NB4 (cell line): ENCODE data around the gene MYO16.

ENCODE experiments used
- MYC ChIP-seq: IDR thresholded peaks from 2 replicates; pipeline ENCODE4 v1.6.1; 2011; ENCODE audit warnings: low read depth, low read length
- POLR2A ChIP-seq: IDR thresholded peaks from 2 replicates; pipeline ENCODE4 v1.6.1; 2011; ENCODE audit warnings: mild to moderate bottlenecking; ENCODE audit not compliant: insufficient read length; ENCODE audit errors: extremely low read depth
- TF ChIP-seq, protein P1 (sequence below): IDR thresholded peaks from one replicate; pipeline ENCODE4 v1.5.1; 2012; ENCODE audit warnings: low read depth, low read length
- TF ChIP-seq, protein P2 (sequence below): IDR thresholded peaks from 2 replicates; pipeline ENCODE4 v1.6.1; 2011; ENCODE audit warnings: low read depth, low read length

DNA sequence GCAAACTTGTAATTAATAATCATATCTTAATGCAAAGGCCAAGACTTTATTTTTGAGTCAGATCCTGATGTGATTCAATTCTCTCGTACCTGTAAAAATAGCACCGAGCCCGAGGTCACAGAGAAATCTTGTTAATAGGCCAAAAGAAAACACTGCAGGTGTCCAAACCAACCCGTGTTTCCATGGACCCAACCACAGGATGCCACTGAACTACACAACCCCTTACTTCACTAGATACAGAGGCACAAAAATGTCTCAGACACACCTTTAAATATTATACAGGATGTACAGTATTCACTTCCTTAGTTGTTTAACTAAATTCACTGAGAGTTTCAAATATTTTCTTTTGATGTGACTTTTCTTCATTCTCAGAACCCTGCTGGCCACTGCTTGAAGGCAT is 530.9 kb downstream of the MYO16 start:
- TF ChIP-seq, protein P1, sequence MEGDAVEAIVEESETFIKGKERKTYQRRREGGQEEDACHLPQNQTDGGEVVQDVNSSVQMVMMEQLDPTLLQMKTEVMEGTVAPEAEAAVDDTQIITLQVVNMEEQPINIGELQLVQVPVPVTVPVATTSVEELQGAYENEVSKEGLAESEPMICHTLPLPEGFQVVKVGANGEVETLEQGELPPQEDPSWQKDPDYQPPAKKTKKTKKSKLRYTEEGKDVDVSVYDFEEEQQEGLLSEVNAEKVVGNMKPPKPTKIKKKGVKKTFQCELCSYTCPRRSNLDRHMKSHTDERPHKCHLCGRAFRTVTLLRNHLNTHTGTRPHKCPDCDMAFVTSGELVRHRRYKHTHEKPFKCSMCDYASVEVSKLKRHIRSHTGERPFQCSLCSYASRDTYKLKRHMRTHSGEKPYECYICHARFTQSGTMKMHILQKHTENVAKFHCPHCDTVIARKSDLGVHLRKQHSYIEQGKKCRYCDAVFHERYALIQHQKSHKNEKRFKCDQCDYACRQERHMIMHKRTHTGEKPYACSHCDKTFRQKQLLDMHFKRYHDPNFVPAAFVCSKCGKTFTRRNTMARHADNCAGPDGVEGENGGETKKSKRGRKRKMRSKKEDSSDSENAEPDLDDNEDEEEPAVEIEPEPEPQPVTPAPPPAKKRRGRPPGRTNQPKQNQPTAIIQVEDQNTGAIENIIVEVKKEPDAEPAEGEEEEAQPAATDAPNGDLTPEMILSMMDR: no peak
- TF ChIP-seq, protein P2, sequence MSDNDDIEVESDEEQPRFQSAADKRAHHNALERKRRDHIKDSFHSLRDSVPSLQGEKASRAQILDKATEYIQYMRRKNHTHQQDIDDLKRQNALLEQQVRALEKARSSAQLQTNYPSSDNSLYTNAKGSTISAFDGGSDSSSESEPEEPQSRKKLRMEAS: no peak
- TF ChIP-seq POLR2A (no peak), MYC (no peak)
